Frontal cortex (tissue), 4 donors: Measurements from ENCODE around the gene SERGEF. TPM values are rescaled to one million over a fixed set of nuclear protein-coding genes. Genes with fewer than 3 reads are reported as not detected.

Experiments used
- DNase-seq, 2 donors: peaks; one replicate each; pipeline ENCODE4 v3.0.0; 2012; ENCODE audit warnings: low spot score in 2 of 2
- FAIRE-seq: peaks from 2 replicates; lab custom pipeline; 2012; peaks lifted over from hg19 to GRCh38; lab: Jason Lieb, UNC
- total RNA-seq: library from RNA; depleted of rRNA; stranded (reverse); fragments of >200 nt; gene quantifications from one replicate; pipeline ENCODE4 v1.2.3, GENCODE V29; 2014
- donor health status: control.
- donor health status: control.
- donor health status: control.

The SERGEF gene
- total RNA-seq, 1 donor from 2014 or later = 65.2 TPM

GRCh38 chr11:17778956-17779860, 233.6 kb downstream of the SERGEF start:
- no peak for FAIRE-seq
- no peak for DNase-seq

GRCh38 chr11:17778352-17778751, 234.5 kb downstream of the SERGEF start:
- FAIRE-seq (no peak), DNase-seq (no peak)

GRCh38 chr11:17777738-17778091, 235.1 kb downstream of the SERGEF start:
- DNase-seq (no peak), FAIRE-seq (no peak)

- DNase-seq (no peak), FAIRE-seq (no peak)
Measured at GRCh38 chr11:17777086-17777737, 235.6 kb downstream of the SERGEF start.

- DNase-seq = no peak
- no peak for FAIRE-seq
Measured at GRCh38 chr11:17776212-17776875, 236.5 kb downstream of the SERGEF start.

GRCh38 chr11:17775507-17776211, 237.2 kb downstream of the SERGEF start:
- FAIRE-seq = no peak

GRCh38 chr11:17775035-17775348, 237.9 kb downstream of the SERGEF start:
- DNase-seq (no peak), FAIRE-seq (no peak)

More at GRCh38 chr11:17775507-17776211, 237.2 kb downstream of the SERGEF start:
- DNase-seq = no peak

- FAIRE-seq (no peak), DNase-seq (no peak)
Measured at GRCh38 chr11:17774232-17775034, 238.4 kb downstream of the SERGEF start.

GRCh38 chr11:17773674-17774073, 239.2 kb downstream of the SERGEF start:
- FAIRE-seq (no peak), DNase-seq (no peak)

GRCh38 chr11:17772704-17773600, 239.9 kb downstream of the SERGEF start:
- no peak for FAIRE-seq

GRCh38 chr11:17771841-17772401, 240.9 kb downstream of the SERGEF start:
- DNase-seq (no peak), FAIRE-seq (no peak)

More at GRCh38 chr11:17772704-17773600, 239.9 kb downstream of the SERGEF start:
- DNase-seq = no peak

- no peak for FAIRE-seq
- no peak for DNase-seq
Measured at GRCh38 chr11:17771415-17771814, 241.4 kb downstream of the SERGEF start.

GRCh38 chr11:17770917-17771316, 241.9 kb downstream of the SERGEF start:
- no peak for FAIRE-seq
- no peak for DNase-seq

GRCh38 chr11:17770048-17770652, 242.7 kb downstream of the SERGEF start:
- DNase-seq = no peak

GRCh38 chr11:17769218-17769617, 243.6 kb downstream of the SERGEF start:
- DNase-seq (no peak), FAIRE-seq (no peak)

More at GRCh38 chr11:17770048-17770652, 242.7 kb downstream of the SERGEF start:
- no peak for FAIRE-seq

GRCh38 chr11:17768547-17768946, 244.3 kb downstream of the SERGEF start:
- DNase-seq (no peak), FAIRE-seq (no peak)

- FAIRE-seq (no peak), DNase-seq (no peak)
Measured at GRCh38 chr11:17767914-17768313, 244.9 kb downstream of the SERGEF start.
